GM08714 (cell line): ENCODE measurements around the gene TMEM82.

Source experiments
- H3K4me3 ChIP-seq: fragments of 200-500 bp; sonication (Bioruptor generic); 2 replicates; pipeline ENCODE4 v1.5.1; 2014; ENCODE audit warnings: mild to moderate bottlenecking, low read length, inconsistent platforms
- ZNF274 ChIP-seq: IDR thresholded peaks from 2 replicates; pipeline ENCODE4 v1.6.1; 2012; ENCODE audit warnings: mild to moderate bottlenecking, low read depth, low read length

Gene TMEM82

DNA sequence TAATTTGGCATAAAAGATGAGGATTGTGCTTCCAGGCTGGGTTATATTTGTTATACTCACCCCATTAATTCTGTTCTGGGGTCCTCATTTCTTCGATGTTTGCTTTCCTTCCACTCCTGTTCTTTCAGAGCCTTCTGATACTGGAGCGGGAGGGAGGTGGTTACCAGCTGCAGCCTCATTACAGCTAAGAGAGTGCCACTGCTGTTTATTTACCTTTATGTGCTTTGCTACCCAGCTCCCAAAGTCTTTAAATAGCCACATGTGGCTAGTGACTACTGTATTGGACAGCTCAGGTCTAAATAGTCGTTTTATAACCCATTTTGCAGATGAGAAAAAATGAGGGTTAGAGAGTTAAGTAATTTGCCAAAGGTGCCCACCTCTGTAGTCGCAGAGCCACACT is 33.1 kb upstream of the TMEM82 start:
- no peak overlapping the region for H3K4me3 ChIP-seq
- TF ChIP-seq ZNF274: no peak

DNA sequence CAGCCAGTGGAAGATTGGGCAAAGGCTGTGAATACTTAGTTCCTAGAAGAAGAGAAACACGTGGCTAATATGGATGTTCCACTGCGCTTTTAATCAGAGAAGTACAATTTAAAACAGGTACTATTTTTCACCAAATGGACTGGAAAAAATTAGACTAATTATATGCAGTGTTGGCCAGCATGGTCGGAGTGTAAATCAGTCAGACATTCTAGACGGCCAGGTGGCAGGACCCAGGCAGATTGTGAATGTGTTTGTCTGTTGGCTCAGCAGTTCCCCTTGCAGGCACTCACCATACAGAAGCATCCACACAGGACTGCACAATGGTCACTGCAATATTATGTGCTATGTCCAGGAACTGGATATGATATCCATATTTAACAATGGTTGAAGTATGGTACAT is 30.1 kb upstream of the TMEM82 start:
- H3K4me3 ChIP-seq: no peak overlapping the region
- no peak for TF ChIP-seq ZNF274

DNA sequence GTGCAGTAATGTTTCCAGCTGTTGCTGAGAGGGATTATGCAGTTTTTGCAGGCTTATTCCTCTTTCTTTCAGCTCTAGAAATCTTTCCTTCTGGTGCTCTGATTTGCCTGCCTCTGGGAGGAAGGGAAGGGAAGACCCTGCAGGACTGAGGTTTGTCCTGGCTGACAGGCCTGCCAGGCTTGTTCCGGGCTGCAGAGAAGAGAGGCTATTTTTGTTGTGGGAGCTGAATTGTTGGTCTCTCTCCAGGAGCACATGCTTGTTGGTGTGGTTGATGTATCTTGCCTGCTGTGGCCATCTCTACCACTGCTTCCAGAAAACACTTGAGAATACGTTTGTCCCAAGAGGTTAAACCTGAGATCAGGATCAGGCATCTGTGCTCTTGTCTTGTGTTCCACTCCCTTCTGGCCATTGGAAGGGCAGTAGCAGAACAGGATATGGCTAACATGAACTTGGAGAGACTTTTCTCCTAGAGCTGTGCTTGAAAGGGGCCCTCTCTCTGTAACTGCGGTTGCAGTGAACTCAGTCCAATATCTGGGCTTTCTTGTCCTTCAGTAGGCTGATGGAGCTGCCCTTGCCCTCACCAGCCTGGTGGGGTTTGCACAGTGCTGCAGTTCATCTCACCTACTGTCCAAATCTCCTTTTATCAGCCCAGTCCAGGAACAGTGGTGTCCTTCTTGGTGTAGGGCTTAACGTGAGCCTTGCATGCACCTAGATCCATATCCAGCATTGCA is 27.7 kb upstream of the TMEM82 start:
- no peak for TF ChIP-seq ZNF274
- H3K4me3 ChIP-seq: no peak overlapping the region

DNA sequence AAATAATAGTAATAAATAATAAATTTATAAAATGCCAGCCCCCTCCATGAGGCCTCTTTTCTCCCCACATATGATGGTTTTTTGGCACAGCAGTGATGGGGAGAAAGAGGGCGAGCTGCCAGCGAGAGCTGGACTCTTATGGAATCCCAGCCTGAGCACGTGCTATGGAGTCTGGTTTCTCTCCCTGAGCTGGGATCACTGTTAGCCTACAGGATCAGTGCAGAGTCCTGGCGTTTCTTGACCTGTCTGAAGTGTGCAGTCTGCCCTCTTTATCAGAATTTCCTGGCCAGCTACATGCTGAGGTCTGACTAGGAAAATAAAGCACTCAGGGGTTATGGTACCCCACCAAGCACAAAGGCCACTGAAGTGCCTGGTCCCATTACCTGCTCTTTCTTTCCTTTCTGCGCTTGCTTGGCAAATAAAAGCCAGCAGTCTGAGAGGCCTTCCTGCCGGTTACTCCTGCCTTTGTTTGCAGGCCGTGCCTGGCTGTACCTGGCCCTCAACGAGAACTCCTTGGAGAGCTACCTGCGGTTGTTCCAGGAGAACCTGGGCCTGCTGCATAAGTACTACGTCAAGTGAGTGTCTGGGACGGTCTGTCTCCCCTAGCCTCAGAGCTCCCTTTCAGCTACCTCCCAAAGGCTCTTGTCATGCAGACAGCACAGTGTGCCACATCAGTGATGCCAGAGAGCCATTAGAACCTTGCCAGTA is 24.7 kb upstream of the TMEM82 start:
- TF ChIP-seq ZNF274: no peak
- no peak overlapping the region for H3K4me3 ChIP-seq

DNA sequence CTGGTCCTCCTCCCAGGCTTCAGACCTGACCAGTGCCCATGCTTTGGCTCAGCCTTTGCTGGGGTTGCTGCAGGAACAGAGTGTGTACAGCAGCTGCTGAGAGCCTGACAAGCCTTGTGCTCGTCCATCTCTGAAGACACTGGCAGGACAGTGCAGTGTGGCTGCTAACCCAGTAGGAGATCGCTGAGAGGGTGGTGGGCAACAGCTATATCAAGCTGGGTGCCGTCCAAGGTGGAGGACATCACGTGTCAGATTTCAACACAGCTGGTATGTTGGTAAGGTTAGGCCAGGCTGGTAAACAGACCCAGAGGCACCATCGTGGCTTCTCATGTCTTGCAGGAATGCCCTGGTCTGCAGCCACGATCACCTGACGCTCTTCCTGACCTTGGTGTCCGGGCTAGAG is 24.1 kb upstream of the TMEM82 start:
- no peak for TF ChIP-seq ZNF274
- H3K4me3 ChIP-seq: no peak overlapping the region

DNA sequence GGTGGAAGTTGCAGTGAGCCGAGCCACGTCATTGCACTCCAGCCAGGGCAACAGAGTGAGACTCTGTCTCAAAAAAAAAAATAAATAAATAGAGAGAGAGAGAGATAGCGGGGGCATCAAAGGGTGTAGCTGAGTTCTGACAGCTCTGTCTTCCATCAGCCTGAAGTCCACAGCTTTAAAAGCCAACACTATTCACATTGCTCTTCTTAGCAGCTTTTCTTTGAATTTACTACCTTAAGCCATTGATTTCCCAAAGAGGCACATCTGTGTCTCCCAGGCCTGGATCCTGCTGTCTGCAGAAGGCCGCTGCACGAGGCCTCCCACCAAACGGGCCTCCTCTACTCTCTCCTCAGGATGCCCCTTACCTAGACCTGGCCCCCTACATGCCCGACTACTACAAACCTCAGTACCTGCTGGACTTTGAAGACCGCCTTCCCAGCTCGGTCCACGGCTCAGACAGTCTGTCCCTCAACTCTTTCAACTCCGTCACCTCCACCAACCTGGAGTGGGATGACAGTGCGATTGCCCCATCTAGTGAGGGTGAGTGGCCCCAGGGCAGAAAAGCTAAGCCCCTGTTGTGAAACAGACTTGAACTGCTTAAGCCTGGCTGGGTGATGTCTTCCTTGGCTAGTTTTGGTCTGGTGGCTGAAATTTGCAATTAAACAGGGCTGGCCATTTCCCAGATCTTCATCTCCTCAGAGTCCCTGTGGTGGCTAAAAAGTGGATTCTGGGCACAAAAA is 22.7 kb upstream of the TMEM82 start:
- H3K4me3 ChIP-seq: no peak overlapping the region
- no peak for TF ChIP-seq ZNF274

DNA sequence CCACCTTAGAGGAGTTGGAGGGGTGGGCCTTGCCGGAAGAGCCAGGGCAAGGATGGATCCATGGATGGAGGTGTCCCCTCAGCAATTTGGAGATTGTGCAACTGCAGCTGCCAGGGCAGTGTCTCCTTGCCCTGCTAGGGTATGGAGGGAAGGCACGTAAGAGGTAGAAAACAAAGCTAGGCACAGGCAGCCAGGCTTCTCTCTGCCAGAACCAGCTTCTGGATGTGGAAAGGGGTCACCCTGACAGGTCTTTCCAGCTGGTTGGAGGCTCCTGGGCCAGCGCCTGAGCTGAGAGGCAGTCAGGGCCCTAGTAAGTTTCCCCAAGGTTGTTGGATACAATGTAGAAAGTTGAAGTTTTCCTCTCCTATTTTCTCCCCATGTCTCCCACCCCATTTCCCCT is 21.4 kb upstream of the TMEM82 start:
- no peak overlapping the region for H3K4me3 ChIP-seq
- TF ChIP-seq ZNF274: no peak

DNA sequence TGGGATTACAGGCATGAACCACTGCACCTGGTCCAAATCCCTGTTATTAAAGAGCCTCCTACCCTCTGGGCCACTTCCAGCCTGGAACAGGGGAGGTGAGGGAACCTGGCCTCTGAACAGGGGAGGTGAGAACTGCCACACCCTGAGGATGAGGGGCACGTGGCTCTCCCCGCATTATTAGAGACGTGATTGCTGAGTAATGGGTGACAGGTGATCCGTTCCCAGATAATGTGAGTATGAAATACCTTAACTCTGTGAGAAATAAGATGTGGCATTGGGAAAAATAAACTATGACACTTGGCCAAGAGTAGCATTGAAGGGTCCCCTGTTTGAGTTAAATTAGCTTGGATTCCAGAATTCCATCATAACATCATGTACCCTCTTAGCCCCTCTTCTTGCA is 19.9 kb upstream of the TMEM82 start:
- no peak overlapping the region for H3K4me3 ChIP-seq
- no peak for TF ChIP-seq ZNF274

DNA sequence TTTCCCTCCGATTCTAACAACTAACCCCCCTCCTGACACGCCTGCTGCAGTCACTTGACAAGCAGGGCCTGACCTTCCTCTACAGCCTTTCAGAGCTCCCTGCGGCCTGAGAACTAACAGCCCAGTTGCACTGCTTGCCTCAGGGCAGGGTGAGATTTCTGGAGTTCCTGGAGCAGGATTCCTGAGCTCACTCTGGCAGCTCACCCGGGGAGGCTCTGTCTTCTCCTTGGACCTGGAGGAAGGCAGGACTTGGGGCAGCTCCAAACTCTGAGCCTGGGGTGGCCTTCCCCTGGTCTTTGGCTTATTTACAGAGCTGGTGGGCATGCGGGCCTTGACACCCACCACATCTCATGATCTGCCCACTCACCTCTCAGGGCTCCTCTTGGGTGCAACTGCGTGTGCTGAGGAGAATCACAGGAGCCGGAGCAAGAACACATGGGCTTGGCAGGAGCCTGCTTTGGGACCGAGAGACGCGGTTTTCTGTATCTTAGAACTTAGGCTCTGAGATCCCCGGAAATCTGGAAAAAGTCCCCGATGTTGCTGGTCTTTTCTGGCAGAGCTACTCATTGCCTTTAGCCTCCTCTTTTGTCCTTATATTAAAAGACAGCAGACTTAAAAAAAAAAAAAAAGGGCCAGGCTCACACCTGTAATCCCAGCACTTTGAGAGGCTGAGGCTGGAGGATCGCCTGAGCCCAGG is 19.3 kb upstream of the TMEM82 start:
- no peak for TF ChIP-seq ZNF274
- H3K4me3 ChIP-seq: no peak overlapping the region

DNA sequence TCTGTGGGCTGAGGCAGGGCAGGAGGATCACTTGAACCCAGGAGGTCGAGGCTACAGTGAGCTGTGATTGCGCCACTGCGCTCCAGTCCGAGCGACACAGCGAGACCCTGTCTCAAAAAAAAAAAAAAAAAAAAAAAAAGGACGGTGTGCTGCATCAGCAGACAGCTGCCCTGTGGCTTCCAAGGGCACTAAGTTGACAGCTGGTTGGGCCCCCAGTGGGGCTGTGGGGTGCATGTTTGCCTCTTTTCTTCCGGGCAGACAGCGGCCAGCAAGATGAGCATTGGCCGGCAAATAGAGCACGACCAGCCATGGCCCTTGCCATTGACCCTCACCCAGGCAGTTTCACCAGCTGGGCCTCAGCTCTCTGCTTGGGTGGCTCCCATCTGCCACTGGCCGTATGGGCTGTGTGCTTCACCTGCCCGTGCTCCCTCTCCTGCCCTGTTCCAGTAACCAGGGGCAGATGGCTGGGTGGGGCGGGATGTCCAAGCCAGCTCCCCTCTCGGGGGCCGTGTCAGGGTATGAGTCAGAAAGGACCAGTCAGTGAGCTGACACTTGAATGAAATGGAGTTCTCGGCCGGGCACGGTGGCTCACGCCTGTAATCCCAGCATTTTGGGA is 18.6 kb upstream of the TMEM82 start:
- TF ChIP-seq ZNF274: no peak
- no peak overlapping the region for H3K4me3 ChIP-seq

DNA sequence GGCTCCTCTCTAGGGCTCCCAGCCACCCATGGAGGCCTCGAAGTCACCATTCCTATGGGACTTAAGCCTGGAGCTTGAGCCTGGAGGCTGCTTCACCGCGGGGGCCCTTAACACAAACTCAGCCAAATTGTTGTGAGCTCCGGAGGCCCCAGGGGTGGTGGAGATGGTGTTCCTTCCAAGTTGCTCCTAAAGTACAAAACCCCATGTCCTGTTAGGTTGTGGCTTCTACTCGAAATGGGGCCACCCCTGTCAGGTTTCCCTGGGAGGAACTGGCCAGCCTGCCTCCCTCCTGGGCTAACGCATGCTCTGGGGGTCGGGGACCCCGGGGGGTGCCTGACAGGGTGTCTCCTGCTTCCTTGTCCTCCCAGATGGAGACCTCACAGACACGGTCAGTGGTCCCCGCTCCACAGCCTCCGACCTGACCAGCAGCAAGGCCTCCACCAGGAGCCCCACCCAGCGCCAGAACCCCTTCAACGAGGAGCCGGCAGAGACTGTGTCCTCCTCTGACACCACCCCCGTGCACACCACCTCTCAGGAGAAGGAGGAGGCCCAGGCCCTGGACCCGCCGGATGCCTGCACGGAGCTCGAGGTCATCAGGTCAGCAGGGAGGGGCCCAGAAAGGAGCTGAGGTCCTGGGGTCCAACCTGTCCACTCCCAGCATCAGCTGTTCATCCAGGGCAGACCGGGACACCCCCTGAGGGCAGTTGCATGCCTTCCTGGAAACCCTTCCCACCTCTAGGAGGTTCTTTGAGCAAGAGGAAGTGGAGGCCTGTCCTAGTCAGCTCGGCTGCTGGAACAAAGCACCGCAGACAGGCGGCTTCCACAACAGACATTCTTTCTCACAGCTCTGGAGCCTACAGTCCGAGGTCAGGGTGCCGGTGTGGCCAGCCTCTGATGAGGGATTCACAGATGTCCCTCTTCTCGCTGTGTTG is 17.1 kb upstream of the TMEM82 start:
- no peak for TF ChIP-seq ZNF274

DNA sequence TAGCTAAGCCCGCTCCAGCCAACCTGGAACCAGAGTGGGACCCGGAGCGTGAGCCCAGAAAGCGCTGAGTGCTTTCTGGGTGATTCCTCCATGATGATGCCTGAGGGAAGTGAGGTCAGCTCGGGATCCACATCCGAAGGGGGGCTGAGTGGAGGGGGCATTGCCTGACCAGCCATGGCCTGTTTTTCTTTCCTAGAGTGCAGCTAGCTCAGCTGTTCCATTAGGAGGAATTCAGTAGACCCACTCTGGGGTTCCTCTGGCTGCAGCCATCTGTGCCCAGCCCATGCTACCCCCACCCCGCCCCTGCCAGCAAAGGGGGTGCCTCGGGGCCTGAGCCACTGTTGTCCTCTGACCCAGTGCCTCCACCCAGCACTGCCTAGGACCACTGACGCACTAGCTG is 15.8 kb upstream of the TMEM82 start:
- TF ChIP-seq ZNF274: no peak
- H3K4me3 ChIP-seq: no peak overlapping the region

More for the DNA sequence above, 17.1 kb upstream of the TMEM82 start:
- no peak overlapping the region for H3K4me3 ChIP-seq

DNA sequence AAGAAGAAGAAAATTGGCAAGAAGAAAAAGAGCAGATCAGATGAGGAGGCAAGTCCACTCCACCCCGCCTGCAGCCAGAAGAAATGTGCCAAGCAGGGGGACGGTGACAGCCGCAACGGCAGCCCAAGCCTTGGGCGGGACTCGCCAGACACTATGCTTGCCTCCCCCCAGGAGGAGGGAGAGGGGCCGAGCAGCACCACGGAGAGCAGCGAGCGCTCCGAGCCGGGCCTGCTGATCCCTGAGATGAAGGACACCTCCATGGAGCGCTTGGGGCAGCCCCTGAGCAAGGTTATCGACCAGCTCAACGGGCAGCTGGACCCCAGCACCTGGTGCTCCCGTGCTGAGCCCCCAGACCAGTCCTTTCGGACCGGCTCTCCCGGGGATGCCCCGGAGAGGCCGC is 15.3 kb upstream of the TMEM82 start:
- TF ChIP-seq ZNF274: no peak
- no peak overlapping the region for H3K4me3 ChIP-seq
